ENCODE data around the gene PRCP. TPM values are rescaled to one million over a fixed set of nuclear protein-coding genes. Genes with fewer than 3 reads are reported as not detected.

PRCP gene
- total RNA-seq, 2 donors from 2014 or later = 35.3 to 35.9 TPM

- H3K4me3 Mint-ChIP-seq = no peak overlapping the region
- peaks cover 0 to 8% of the 10 kb centered on the region in 2 donors for H3K36me3 Mint-ChIP-seq (ENCODE audit: insufficient read depth in 2 of 2)
- DNase-seq (no peak), ATAC-seq (replicated peaks in 1 of 2) (no peak)
- H3K9me3 Mint-ChIP-seq = no peaks in the 10 kb centered on the region
- H3K4me1 Mint-ChIP-seq (ENCODE audit: low read depth) = no peaks in the 10 kb centered on the region
- no peaks in the 10 kb centered on the region for H3K27me3 Mint-ChIP-seq (ENCODE audit: low read depth)
- no peak overlapping the region for H3K27ac Mint-ChIP-seq
Observed at GRCh38 chr11:82829101-82829500, 71.1 kb downstream of the PRCP start.

GRCh38 chr11:82828472-82828871 is 71.8 kb downstream of the PRCP start:
- Mint-ChIP-seq H3K9me3 (no peaks in the 10 kb centered on the region), H3K27ac (no peak overlapping the region), H3K4me1 (ENCODE audit: low read depth) (no peaks in the 10 kb centered on the region), H3K27me3 (ENCODE audit: low read depth) (no peaks in the 10 kb centered on the region), H3K36me3 (ENCODE audit: insufficient read depth in 2 of 2) (peaks cover 0 to 8% of the 10 kb centered on the region in 2 donors), H3K4me3 (no peak overlapping the region)
- ATAC-seq (replicated peaks in 1 of 2) (no peak), DNase-seq (no peak)

GRCh38 chr11:82826526-82826925 is 73.7 kb downstream of the PRCP start:
- H3K4me1 Mint-ChIP-seq (ENCODE audit: low read depth) = no peaks in the 10 kb centered on the region
- H3K27ac Mint-ChIP-seq = no peak overlapping the region
- ATAC-seq (replicated peaks in 1 of 2) (no peak), DNase-seq (no peak)
- no peaks in the 10 kb centered on the region for H3K9me3 Mint-ChIP-seq
- H3K4me3 Mint-ChIP-seq = no peak overlapping the region
- H3K36me3 Mint-ChIP-seq (ENCODE audit: insufficient read depth in 2 of 2) = peaks cover 0 to 4% of the 10 kb centered on the region in 2 donors
- H3K27me3 Mint-ChIP-seq (ENCODE audit: low read depth) = no peaks in the 10 kb centered on the region

GRCh38 chr11:82823647-82824619 is 76.3 kb downstream of the PRCP start:
- DNase-seq (no peak), ATAC-seq (replicated peaks in 1 of 2) (no peak)
- no peaks in the 10 kb centered on the region for H3K4me1 Mint-ChIP-seq (ENCODE audit: low read depth)
- peaks cover 0 to 3% of the 10 kb centered on the region in 2 donors for H3K36me3 Mint-ChIP-seq (ENCODE audit: insufficient read depth in 2 of 2)
- H3K4me3 Mint-ChIP-seq = no peak overlapping the region
- no peak overlapping the region for H3K27ac Mint-ChIP-seq
- no peaks in the 10 kb centered on the region for H3K27me3 Mint-ChIP-seq (ENCODE audit: low read depth)
- H3K9me3 Mint-ChIP-seq = no peaks in the 10 kb centered on the region

GRCh38 chr11:82818409-82819043 is 81.7 kb downstream of the PRCP start:
- no peak overlapping the region for H3K27ac Mint-ChIP-seq
- ATAC-seq (replicated peaks in 1 of 2) (no peak), DNase-seq (no peak)
- H3K4me1 Mint-ChIP-seq (ENCODE audit: low read depth) = no peaks in the 10 kb centered on the region
- H3K36me3 Mint-ChIP-seq (ENCODE audit: insufficient read depth in 2 of 2) = no peaks in the 10 kb centered on the region
- no peaks in the 10 kb centered on the region for H3K9me3 Mint-ChIP-seq
- H3K27me3 Mint-ChIP-seq (ENCODE audit: low read depth) = peaks cover 14% of the 10 kb centered on the region
- no peak overlapping the region for H3K4me3 Mint-ChIP-seq

GRCh38 chr11:82815406-82815805 is 84.8 kb downstream of the PRCP start:
- ATAC-seq (replicated peaks in 1 of 2) (no peak), DNase-seq (no peak)
- Mint-ChIP-seq H3K9me3 (no peaks in the 10 kb centered on the region), H3K4me3 (no peak overlapping the region), H3K27ac (no peak overlapping the region), H3K27me3 (ENCODE audit: low read depth) (peaks cover 23% of the 10 kb centered on the region), H3K36me3 (ENCODE audit: insufficient read depth in 2 of 2) (no peaks in the 10 kb centered on the region), H3K4me1 (ENCODE audit: low read depth) (no peaks in the 10 kb centered on the region)

- ATAC-seq (replicated peaks in 1 of 2) (no peak), DNase-seq (no peak)
- Mint-ChIP-seq H3K4me3 (no peak overlapping the region), H3K4me1 (ENCODE audit: low read depth) (no peaks in the 10 kb centered on the region), H3K27ac (no peak overlapping the region), H3K27me3 (ENCODE audit: low read depth) (peaks cover 23% of the 10 kb centered on the region), H3K36me3 (ENCODE audit: insufficient read depth in 2 of 2) (no peaks in the 10 kb centered on the region), H3K9me3 (no peaks in the 10 kb centered on the region)
Observed at GRCh38 chr11:82814379-82814778, 85.9 kb downstream of the PRCP start.

GRCh38 chr11:82811369-82811768 is 88.9 kb downstream of the PRCP start:
- H3K9me3 Mint-ChIP-seq = no peaks in the 10 kb centered on the region
- no peaks in the 10 kb centered on the region for H3K36me3 Mint-ChIP-seq (ENCODE audit: insufficient read depth in 2 of 2)
- H3K4me1 Mint-ChIP-seq (ENCODE audit: low read depth) = no peaks in the 10 kb centered on the region
- ATAC-seq (replicated peaks in 1 of 2) (no peak), DNase-seq (no peak)
- H3K4me3 Mint-ChIP-seq = no peak overlapping the region
- H3K27me3 Mint-ChIP-seq (ENCODE audit: low read depth) = peaks cover 42% of the 10 kb centered on the region
- H3K27ac Mint-ChIP-seq = no peak overlapping the region

GRCh38 chr11:82810738-82811137 is 89.5 kb downstream of the PRCP start:
- Mint-ChIP-seq H3K36me3 (ENCODE audit: insufficient read depth in 2 of 2) (no peaks in the 10 kb centered on the region), H3K27ac (no peak overlapping the region), H3K27me3 (ENCODE audit: low read depth) (peaks cover 43% of the 10 kb centered on the region), H3K4me3 (no peak overlapping the region), H3K4me1 (ENCODE audit: low read depth) (no peaks in the 10 kb centered on the region), H3K9me3 (no peaks in the 10 kb centered on the region)
- DNase-seq = no peak
- no peak for ATAC-seq (replicated peaks in 1 of 2)

- DNase-seq (no peak), ATAC-seq (replicated peaks in 1 of 2) (no peak)
- no peak overlapping the region for H3K27ac Mint-ChIP-seq
- peaks cover 44% of the 10 kb centered on the region for H3K27me3 Mint-ChIP-seq (ENCODE audit: low read depth)
- H3K36me3 Mint-ChIP-seq (ENCODE audit: insufficient read depth in 2 of 2) = no peaks in the 10 kb centered on the region
- no peaks in the 10 kb centered on the region for H3K9me3 Mint-ChIP-seq
- no peaks in the 10 kb centered on the region for H3K4me1 Mint-ChIP-seq (ENCODE audit: low read depth)
- no peak overlapping the region for H3K4me3 Mint-ChIP-seq
Observed at GRCh38 chr11:82810326-82810725, 89.9 kb downstream of the PRCP start.

- no peak overlapping the region for H3K4me3 Mint-ChIP-seq
- DNase-seq (no peak), ATAC-seq (replicated peaks in 1 of 2) (no peak)
- no peaks in the 10 kb centered on the region for H3K9me3 Mint-ChIP-seq
- no peak overlapping the region for H3K27ac Mint-ChIP-seq
- no peaks in the 10 kb centered on the region for H3K36me3 Mint-ChIP-seq (ENCODE audit: insufficient read depth in 2 of 2)
- peaks cover 38% of the 10 kb centered on the region for H3K27me3 Mint-ChIP-seq (ENCODE audit: low read depth)
- no peaks in the 10 kb centered on the region for H3K4me1 Mint-ChIP-seq (ENCODE audit: low read depth)
Observed at GRCh38 chr11:82807646-82808045, 92.6 kb downstream of the PRCP start.

GRCh38 chr11:82802710-82803109 is 97.5 kb downstream of the PRCP start:
- Mint-ChIP-seq H3K36me3 (ENCODE audit: insufficient read depth in 2 of 2) (no peaks in the 10 kb centered on the region), H3K4me1 (ENCODE audit: low read depth) (no peaks in the 10 kb centered on the region), H3K27me3 (ENCODE audit: low read depth) (peaks cover 26% of the 10 kb centered on the region), H3K27ac (no peak overlapping the region), H3K4me3 (no peak overlapping the region), H3K9me3 (no peaks in the 10 kb centered on the region)
- no peak for DNase-seq
- no peak for ATAC-seq (replicated peaks in 1 of 2)

GRCh38 chr11:82796998-82797961 is 103.0 kb downstream of the PRCP start:
- ATAC-seq (replicated peaks in 1 of 2) (no peak), DNase-seq (no peak)
- no peaks in the 10 kb centered on the region for H3K36me3 Mint-ChIP-seq (ENCODE audit: insufficient read depth in 2 of 2)
- H3K9me3 Mint-ChIP-seq = no peaks in the 10 kb centered on the region
- no peaks in the 10 kb centered on the region for H3K4me1 Mint-ChIP-seq (ENCODE audit: low read depth)
- no peak overlapping the region for H3K4me3 Mint-ChIP-seq
- no peak overlapping the region for H3K27ac Mint-ChIP-seq
- no peaks in the 10 kb centered on the region for H3K27me3 Mint-ChIP-seq (ENCODE audit: low read depth)

Measured in activated T-cell treated with anti-CD3 and anti-CD28 coated beads, Interleukin-2, amount 50 U/mL, for 72 hours (primary cell).